SK-N-SH (cell line): ENCODE measurements around the gene LAMTOR4. TPM values are rescaled to one million over a fixed set of nuclear protein-coding genes. Genes with fewer than 3 reads are reported as not detected.

Source experiments
- CTCF ChIA-PET: fragments of 300-600, 350-600 bp; formaldehyde crosslinking; extraction: SDS; loops from one replicate; lab custom pipeline; 2021; lab: Yijun Ruan, JAX
- POLR2A ChIA-PET: fragments of 350-600 bp; sonication (Branson Sonifier 250); formaldehyde crosslinking; extraction: SDS; loops from one replicate; lab custom pipeline; 2020; ENCODE audit warnings: antibody characterized with exemption, inconsistent platforms; lab: Yijun Ruan, JAX
- DNase-seq: peaks from one replicate; pipeline ENCODE4 v3.0.0; 2012
- H2AFZ ChIP-seq: fragments of 200-600 bp; sonication (generic); 2 replicates; pipeline ENCODE4 v1.8.1; 2016; ENCODE audit warnings: antibody characterized with exemption, mild to moderate bottlenecking, low read depth
- H3F3A ChIP-seq: fragments of 200-600 bp; sonication (generic); replicated peaks from 2 replicates; pipeline ENCODE3; 2016; ENCODE audit warnings: antibody characterized with exemption, mild to moderate bottlenecking; ENCODE audit not compliant: insufficient read depth
- H3K27ac ChIP-seq, 2 experiments: fragments of 200-500 bp in 1 of 2; fragments of 200-600 bp in 1 of 2; sonication (Bioruptor generic) in 1 of 2; sonication (generic), shearing (Covaris generic) in 1 of 2; 2 replicates each; pipeline versions ENCODE4 v1.5.1 to v1.6.1; 2014 to 2016; ENCODE audit warnings: low read depth in 2 of 2, inconsistent platforms in 1 of 2, low read length in 1 of 2, mild to moderate bottlenecking in 1 of 2, mixed read lengths in 1 of 2
- H3K27me3 ChIP-seq: fragments of 200-600 bp; sonication (generic), shearing (Covaris generic); 2 replicates; pipeline ENCODE4 v1.6.1; 2016; ENCODE audit warnings: mixed run types; ENCODE audit not compliant: insufficient read depth
- H3K36me3 ChIP-seq, 2 experiments: fragments of 200-500 bp in 1 of 2; fragments of 200-600 bp in 1 of 2; sonication (Bioruptor generic) in 1 of 2; sonication (generic) in 1 of 2; replicated peaks in 1 of 2; 2 replicates each; pipeline versions ENCODE3 to v1.5.1; 2014 to 2016; ENCODE audit warnings: low read length in 1 of 2, mild to moderate bottlenecking in 1 of 2; ENCODE audit not compliant: insufficient read depth in 2 of 2, control insufficient read depth in 1 of 2
- H3K4me1 ChIP-seq, 2 experiments: fragments of 200-500 bp in 1 of 2; fragments of 200-600 bp in 1 of 2; sonication (Bioruptor generic) in 1 of 2; sonication (generic), shearing (Covaris generic) in 1 of 2; 2 replicates each; pipeline versions ENCODE4 v1.5.1 to v1.6.1; 2014 to 2016; ENCODE audit warnings: low read depth in 1 of 2, low read length in 1 of 2, mixed run types in 1 of 2; ENCODE audit not compliant: insufficient read depth in 2 of 2, control insufficient read depth in 1 of 2
- H3K4me2 ChIP-seq: fragments of 200-600 bp; sonication (generic), shearing (Covaris generic); 2 replicates; pipeline ENCODE4 v1.6.1; 2017; ENCODE audit warnings: mixed run types
- H3K4me3 ChIP-seq, 2 experiments: fragments of 200-500 bp in 1 of 2; fragments of 200-600 bp in 1 of 2; sonication (Bioruptor generic) in 1 of 2; sonication (generic), shearing (Covaris generic) in 1 of 2; 2 replicates each; pipeline versions ENCODE4 v1.5.1 to v1.8.1; 2014 to 2016; ENCODE audit warnings: low read depth in 2 of 2, inconsistent platforms in 1 of 2, low read length in 1 of 2, mild to moderate bottlenecking in 1 of 2, mixed read lengths in 1 of 2, moderate library complexity in 1 of 2
- H3K79me2 ChIP-seq: fragments of 200-600 bp; sonication (generic); 2 replicates; pipeline ENCODE4 v1.8.1; 2017; ENCODE audit warnings: mild to moderate bottlenecking; ENCODE audit not compliant: insufficient read depth
- H3K9ac ChIP-seq: fragments of 200-600 bp; sonication (generic); 2 replicates; pipeline ENCODE4 v1.6.1; 2017; ENCODE audit warnings: mixed run types
- H3K9me2 ChIP-seq: fragments of 200-600 bp; sonication (generic); 2 replicates; pipeline ENCODE4 v1.6.1; 2017; ENCODE audit warnings: mixed run types
- H3K9me3 ChIP-seq: fragments of 200-600 bp; sonication (generic); 2 replicates; pipeline ENCODE4 v1.6.1; 2017; ENCODE audit warnings: mixed run types, mild to moderate bottlenecking, moderate library complexity
- H4K20me1 ChIP-seq: fragments of 200-600 bp; sonication (generic); 2 replicates; pipeline ENCODE4 v1.6.1; 2017; ENCODE audit warnings: mild to moderate bottlenecking, mixed run types; ENCODE audit not compliant: insufficient read depth
- ELF1 ChIP-seq: IDR thresholded peaks from 2 replicates; pipeline ENCODE4 v1.4.0; 2012
- EZH2phosphoT487 ChIP-seq: fragments of 200-600 bp; sonication (generic); IDR thresholded peaks from 2 replicates; pipeline ENCODE4 v1.6.1; 2017; ENCODE audit warnings: low read depth, mixed run types, mild to moderate bottlenecking, antibody characterized with exemption, moderate library complexity, borderline replicate concordance
- FOSL2 ChIP-seq: IDR thresholded peaks from 2 replicates; pipeline ENCODE4 v1.4.0; 2012; ENCODE audit warnings: low read depth, mild to moderate bottlenecking, moderate library complexity, borderline replicate concordance
- FOXJ3 ChIP-seq: sonication (generic); formaldehyde crosslinking; IDR thresholded peaks from 2 replicates; pipeline ENCODE4 v1.5.1; 2020; ENCODE audit warnings: mild to moderate bottlenecking, missing genetic modification reagents
- FOXM1 ChIP-seq: IDR thresholded peaks from 2 replicates; pipeline ENCODE4 v1.4.0; 2012; ENCODE audit warnings: low read depth, mild to moderate bottlenecking
- GABPA ChIP-seq: IDR thresholded peaks from 2 replicates; pipeline ENCODE4 v1.4.0; 2012; ENCODE audit warnings: low read depth, mild to moderate bottlenecking
- GATA2 ChIP-seq: sonication (generic); formaldehyde crosslinking; IDR thresholded peaks from 2 replicates; pipeline ENCODE4 v1.5.0; 2020; ENCODE audit warnings: mild to moderate bottlenecking, missing genetic modification reagents
- NFIC ChIP-seq: IDR thresholded peaks from 2 replicates; pipeline ENCODE4 v1.4.0; 2012; ENCODE audit warnings: borderline replicate concordance
- POLR2AphosphoS5 ChIP-seq: IDR thresholded peaks from 2 replicates; pipeline ENCODE4 v1.6.1; 2012; ENCODE audit warnings: low read depth, low read length
- RCOR1 ChIP-seq: fragments of 150-350 bp; IDR thresholded peaks from 2 replicates; pipeline ENCODE4 v1.6.1; 2017; ENCODE audit warnings: antibody characterized with exemption, low read length
- RXRA ChIP-seq: IDR thresholded peaks from 2 replicates; pipeline ENCODE4 v1.4.0; 2012; ENCODE audit warnings: low read depth, mild to moderate bottlenecking, borderline replicate concordance
- SMC3 ChIP-seq: IDR thresholded peaks from 2 replicates; pipeline ENCODE4 v1.6.1; 2012; ENCODE audit warnings: low read depth, low read length, improper control_type of control experiment
- TAF1 ChIP-seq: IDR thresholded peaks from 2 replicates; pipeline ENCODE4 v1.6.1; 2012; ENCODE audit warnings: low read depth, mild to moderate bottlenecking, low read length, moderate library complexity, borderline replicate concordance
- TCF12 ChIP-seq: IDR thresholded peaks from 2 replicates; pipeline ENCODE4 v1.4.0; 2012
- TEAD4 ChIP-seq: IDR thresholded peaks from 2 replicates; pipeline ENCODE4 v1.4.0; 2012; ENCODE audit warnings: mild to moderate bottlenecking, borderline replicate concordance; ENCODE audit not compliant: insufficient read depth
- WGBS: methylation state at CpG from one replicate; pipeline ENCODE4 v1.1.6; 2017; ENCODE audit warnings: low lambda C conversion rate; 5-methylcytosine and 5-hydroxymethylcytosine counted together
- polyA plus RNA-seq, 3 experiments: library from polyadenylated mRNA; depleted of rRNA; stranded (reverse); fragments of >200 nt; gene quantifications; 2 replicates each; pipeline ENCODE4 v1.2.3, GENCODE V29; 2012
- TF ChIP-seq, protein P1 (sequence below): IDR thresholded peaks from 2 replicates; pipeline ENCODE4; 2012
- TF ChIP-seq, protein P2 (sequence below): fragments of 150-350 bp; IDR thresholded peaks from 2 replicates; pipeline ENCODE4 v1.6.1; 2016; ENCODE audit warnings: mild to moderate bottlenecking, low read depth, low read length
- TF ChIP-seq, protein P3 (sequence below): IDR thresholded peaks from 2 replicates; pipeline ENCODE4 v1.4.0; 2012; ENCODE audit warnings: low read depth, borderline replicate concordance
- TF ChIP-seq, protein P4 (sequence below): fragments of 150-350 bp; IDR thresholded peaks from 2 replicates; pipeline ENCODE4 v1.6.1; 2017; ENCODE audit warnings: antibody characterized with exemption, low read length, low read depth, borderline replicate concordance

LAMTOR4 gene
- polyA plus RNA-seq, 1 of the 3 experiments (the other 2 are of a cell fraction): 630 TPM

DNA sequence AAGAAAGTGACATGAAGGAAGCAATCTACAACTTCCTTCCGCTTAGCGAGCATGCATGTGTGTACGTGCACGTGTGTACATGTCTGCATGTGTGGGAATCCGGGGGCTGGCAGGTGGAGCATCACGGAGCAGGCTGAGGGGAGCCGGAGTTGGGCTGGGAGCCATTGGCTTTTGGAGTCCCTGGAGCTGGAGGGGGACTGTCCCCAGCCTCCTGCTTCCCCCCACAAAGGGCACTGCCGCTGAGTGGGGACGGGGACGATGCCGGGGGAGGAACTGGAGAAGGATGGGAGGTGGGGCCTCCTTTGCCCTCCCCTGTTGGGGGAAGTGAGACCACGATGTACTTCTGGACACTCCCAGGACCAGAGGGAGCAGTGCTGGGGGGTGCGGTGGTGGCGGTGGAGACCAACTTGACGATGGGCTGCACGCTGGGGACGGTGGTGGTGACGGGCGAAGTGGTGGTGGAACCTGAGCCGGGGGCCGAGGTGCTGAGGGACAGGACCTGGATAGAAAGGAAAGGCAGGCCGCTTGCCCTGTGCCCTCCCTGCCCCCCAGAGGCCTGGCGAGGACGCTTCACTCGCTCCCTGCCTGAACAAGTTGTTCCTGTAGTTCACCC lies 41.5 kb upstream of the LAMTOR4 start:
- ChIA-PET CTCF (no interaction called here), POLR2A (interaction anchor here (1.5 kb wide), 1 partner anchor 13 kb away, joined by 3 read pairs; no protein-coding TSS in a partner anchor)
- Histone ChIP-seq H3K9ac (no peak overlapping the region), H3K4me1 (peaks cover 6 to 8% of the 10 kb centered on the region in 2 experiments; a peak in 3 of 4 replicates), H3K4me3 (no peak overlapping the region), H3K79me2 (peaks cover 9% of the 10 kb centered on the region), H4K20me1 (no peaks in the 10 kb centered on the region), H3K27ac (no peak overlapping the region), H3K9me2 (no peaks in the 10 kb centered on the region), H3K36me3 (peaks cover 39 to 47% of the 10 kb centered on the region in 2 experiments), H3K27me3 (no peaks in the 10 kb centered on the region), H3K9me3 (no peaks in the 10 kb centered on the region), H3F3A (peaks cover 39% of the 10 kb centered on the region), H3K4me2 (no peak overlapping the region), H2AFZ (no peak overlapping the region)
- TF ChIP-seq GABPA (no peak), FOSL2 (no peak), NFIC (no peak), FOXM1 (no peak), RXRA (no peak), TCF12 (no peak), TAF1 (no peak), GATA2 (CRISPR knock-in tag) (no peak), SMC3 (no peak), POLR2AphosphoS5 (no peak), EZH2phosphoT487 (no peak), ELF1 (no peak), FOXJ3 (no peak), RCOR1 (no peak), TEAD4 (no peak)
- TF ChIP-seq, protein P1, sequence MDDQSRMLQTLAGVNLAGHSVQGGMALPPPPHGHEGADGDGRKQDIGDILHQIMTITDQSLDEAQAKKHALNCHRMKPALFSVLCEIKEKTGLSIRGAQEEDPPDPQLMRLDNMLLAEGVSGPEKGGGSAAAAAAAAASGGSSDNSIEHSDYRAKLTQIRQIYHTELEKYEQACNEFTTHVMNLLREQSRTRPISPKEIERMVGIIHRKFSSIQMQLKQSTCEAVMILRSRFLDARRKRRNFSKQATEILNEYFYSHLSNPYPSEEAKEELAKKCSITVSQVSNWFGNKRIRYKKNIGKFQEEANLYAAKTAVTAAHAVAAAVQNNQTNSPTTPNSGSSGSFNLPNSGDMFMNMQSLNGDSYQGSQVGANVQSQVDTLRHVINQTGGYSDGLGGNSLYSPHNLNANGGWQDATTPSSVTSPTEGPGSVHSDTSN: no peak
- TF ChIP-seq, protein P2, sequence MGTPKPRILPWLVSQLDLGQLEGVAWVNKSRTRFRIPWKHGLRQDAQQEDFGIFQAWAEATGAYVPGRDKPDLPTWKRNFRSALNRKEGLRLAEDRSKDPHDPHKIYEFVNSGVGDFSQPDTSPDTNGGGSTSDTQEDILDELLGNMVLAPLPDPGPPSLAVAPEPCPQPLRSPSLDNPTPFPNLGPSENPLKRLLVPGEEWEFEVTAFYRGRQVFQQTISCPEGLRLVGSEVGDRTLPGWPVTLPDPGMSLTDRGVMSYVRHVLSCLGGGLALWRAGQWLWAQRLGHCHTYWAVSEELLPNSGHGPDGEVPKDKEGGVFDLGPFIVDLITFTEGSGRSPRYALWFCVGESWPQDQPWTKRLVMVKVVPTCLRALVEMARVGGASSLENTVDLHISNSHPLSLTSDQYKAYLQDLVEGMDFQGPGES: no peak
- TF ChIP-seq, protein P3, sequence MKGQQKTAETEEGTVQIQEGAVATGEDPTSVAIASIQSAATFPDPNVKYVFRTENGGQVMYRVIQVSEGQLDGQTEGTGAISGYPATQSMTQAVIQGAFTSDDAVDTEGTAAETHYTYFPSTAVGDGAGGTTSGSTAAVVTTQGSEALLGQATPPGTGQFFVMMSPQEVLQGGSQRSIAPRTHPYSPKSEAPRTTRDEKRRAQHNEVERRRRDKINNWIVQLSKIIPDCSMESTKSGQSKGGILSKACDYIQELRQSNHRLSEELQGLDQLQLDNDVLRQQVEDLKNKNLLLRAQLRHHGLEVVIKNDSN: no peak
- TF ChIP-seq, protein P4, sequence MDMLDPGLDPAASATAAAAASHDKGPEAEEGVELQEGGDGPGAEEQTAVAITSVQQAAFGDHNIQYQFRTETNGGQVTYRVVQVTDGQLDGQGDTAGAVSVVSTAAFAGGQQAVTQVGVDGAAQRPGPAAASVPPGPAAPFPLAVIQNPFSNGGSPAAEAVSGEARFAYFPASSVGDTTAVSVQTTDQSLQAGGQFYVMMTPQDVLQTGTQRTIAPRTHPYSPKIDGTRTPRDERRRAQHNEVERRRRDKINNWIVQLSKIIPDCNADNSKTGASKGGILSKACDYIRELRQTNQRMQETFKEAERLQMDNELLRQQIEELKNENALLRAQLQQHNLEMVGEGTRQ: no peak
- 91% methylated on average over 25 of the region's 25 CpGs for WGBS
- peak; percentile 18 for DNase-seq
